H1 (cell line): Measurements from ENCODE around the gene GPR15LG. TPM values are rescaled to one million over a fixed set of nuclear protein-coding genes. Genes with fewer than 3 reads are reported as not detected.

Experiments
- CTCF ChIA-PET: fragments of 300-600 bp; sonication (Branson Sonifier 250); formaldehyde crosslinking; loops from one replicate; lab custom pipeline; 2021; ENCODE audit not compliant: partially characterized antibody; lab: Charles Lee
- POLR2A ChIA-PET: fragments of 300-600 bp; sonication (Branson Sonifier 250); formaldehyde crosslinking; loops from one replicate; lab custom pipeline; 2021; ENCODE audit warnings: inconsistent platforms; ENCODE audit not compliant: partially characterized antibody; lab: Charles Lee
- DNase-seq, 2 experiments: peaks; one replicate each; pipeline versions ENCODE4 v3.0.0 to v3.0.0-alpha.2; 2010 to 2022; ENCODE audit warnings: low spot score in 2 of 2, low read depth in 1 of 2, mixed read lengths in 1 of 2
- FAIRE-seq: peaks from 2 replicates; lab custom pipeline; 2011; peaks lifted over from hg19 to GRCh38; lab: Jason Lieb, UNC
- H2AFZ ChIP-seq: 2 replicates; pipeline ENCODE4 v1.8.1; 2012; ENCODE audit warnings: low read length, inconsistent platforms
- H2AK5ac ChIP-seq: 2 replicates; pipeline ENCODE4 v1.6.1; 2013; ENCODE audit warnings: low read depth, low read length
- H2BK120ac ChIP-seq: replicated peaks from 2 replicates; pipeline ENCODE3; 2013; ENCODE audit warnings: low read depth, low read length, inconsistent platforms
- H2BK12ac ChIP-seq: 2 replicates; pipeline ENCODE4 v1.6.1; 2013; ENCODE audit warnings: low read depth, low read length
- H2BK15ac ChIP-seq: 2 replicates; pipeline ENCODE4 v1.6.1; 2013; ENCODE audit warnings: low read length
- H2BK20ac ChIP-seq: 2 replicates; pipeline ENCODE4 v1.6.1; 2013; ENCODE audit warnings: low read length
- H2BK5ac ChIP-seq: 2 replicates; pipeline ENCODE4 v1.6.1; 2013; ENCODE audit warnings: low read depth, low read length
- H3K14ac ChIP-seq: 2 replicates; pipeline ENCODE4 v1.6.1; 2013; ENCODE audit warnings: inconsistent platforms; ENCODE audit not compliant: insufficient read length
- H3K18ac ChIP-seq: 2 replicates; pipeline ENCODE4 v1.6.1; 2013; ENCODE audit warnings: low read length; ENCODE audit errors: extremely low read depth
- H3K23ac ChIP-seq: 2 replicates; pipeline ENCODE4 v1.6.1; 2013; ENCODE audit warnings: inconsistent platforms; ENCODE audit not compliant: insufficient read length
- H3K23me2 ChIP-seq: 2 replicates; pipeline ENCODE4 v1.6.1; 2013; ENCODE audit warnings: low read depth, low read length
- H3K27ac ChIP-seq: 2 replicates; pipeline ENCODE4 v1.6.1; 2011; ENCODE audit warnings: low read depth, low read length, inconsistent platforms
- H3K27me3 ChIP-seq, 4 experiments: replicated peaks in 1 of 4; 1 replicate in 1 of 4; 2 replicates in 3 of 4; pipeline versions ENCODE4 v1.6.1 to v1.8.1; 2011 to 2013; ENCODE audit warnings: low read length in 3 of 4, mild to moderate bottlenecking in 3 of 4, inconsistent platforms in 2 of 4, mixed read lengths in 2 of 4, moderate library complexity in 1 of 4; ENCODE audit not compliant: control insufficient read depth in 3 of 4, insufficient read depth in 3 of 4; ENCODE audit errors: extremely low read depth in 1 of 4
- H3K36me3 ChIP-seq, 4 experiments: 2 replicates each; pipeline versions ENCODE4 v1.6.1 to v1.8.1; 2011 to 2013; ENCODE audit warnings: mild to moderate bottlenecking in 4 of 4, low read length in 3 of 4, moderate library complexity in 2 of 4, control low read depth in 1 of 4, inconsistent platforms in 1 of 4; ENCODE audit not compliant: insufficient read depth in 4 of 4, control insufficient read depth in 2 of 4
- H3K4ac ChIP-seq: replicated peaks from 2 replicates; pipeline ENCODE3; 2013; ENCODE audit warnings: low read length, low read depth, mixed read lengths, inconsistent platforms; ENCODE audit not compliant: insufficient read length
- H3K4me1 ChIP-seq, 4 experiments: replicated peaks in 1 of 4; 1 replicate in 1 of 4; 2 replicates in 3 of 4; pipeline versions ENCODE4 v1.6.1 to v1.8.1; 2011 to 2013; ENCODE audit warnings: low read length in 3 of 4, inconsistent platforms in 2 of 4, mixed read lengths in 1 of 4; ENCODE audit not compliant: insufficient read depth in 4 of 4, control insufficient read depth in 3 of 4
- H3K4me2 ChIP-seq, 2 experiments: 2 replicates each; pipeline versions ENCODE4 v1.6.1 to v1.8.1; 2011 to 2013; ENCODE audit warnings: low read depth in 2 of 2, low read length in 2 of 2, control low read depth in 1 of 2, inconsistent platforms in 1 of 2, mild to moderate bottlenecking in 1 of 2; ENCODE audit not compliant: insufficient read depth in 1 of 2
- H3K4me3 ChIP-seq, 4 experiments: fragments of 200-600, 300-600 bp in 1 of 4; sonication (generic), shearing (Covaris generic), sonication (Bioruptor Twin) in 1 of 4; 2 replicates each; pipeline versions ENCODE4 v1.5.1 to v1.8.1; 2011 to 2016; ENCODE audit warnings: low read length in 4 of 4, low read depth in 3 of 4, control low read depth in 2 of 4, inconsistent platforms in 2 of 4, mild to moderate bottlenecking in 2 of 4, mixed read lengths in 1 of 4, moderate library complexity in 1 of 4; ENCODE audit not compliant: insufficient read depth in 2 of 4; ENCODE audit errors: extremely low read depth in 1 of 4
- H3K56ac ChIP-seq: replicated peaks from 2 replicates; pipeline ENCODE3; 2013; ENCODE audit warnings: low read depth, mild to moderate bottlenecking, mixed read lengths, low read length, inconsistent platforms; ENCODE audit not compliant: insufficient read length
- H3K79me1 ChIP-seq: 2 replicates; pipeline ENCODE4 v1.6.1; 2013; ENCODE audit warnings: low read depth, low read length, control low read depth
- H3K79me2 ChIP-seq, 2 experiments: 2 replicates each; pipeline versions ENCODE4 v1.6.1 to v1.8.1; 2012 to 2013; ENCODE audit warnings: low read length in 2 of 2, mild to moderate bottlenecking in 2 of 2, inconsistent platforms in 1 of 2; ENCODE audit not compliant: insufficient read depth in 2 of 2, control insufficient read depth in 1 of 2
- H3K9ac ChIP-seq, 4 experiments: replicated peaks in 1 of 4; 1 replicate in 1 of 4; 2 replicates in 3 of 4; pipeline versions ENCODE4 v1.6.1 to v1.8.1; 2011 to 2013; ENCODE audit warnings: low read depth in 3 of 4, low read length in 3 of 4, control low read depth in 2 of 4, mild to moderate bottlenecking in 2 of 4, moderate library complexity in 2 of 4, inconsistent platforms in 1 of 4; ENCODE audit errors: extremely low read depth in 1 of 4
- H3K9me3 ChIP-seq, 2 experiments: 2 replicates each; pipeline versions ENCODE4 v1.6.1 to v1.8.1; 2012 to 2013; ENCODE audit warnings: mild to moderate bottlenecking in 2 of 2, moderate library complexity in 2 of 2, control low read depth in 1 of 2, inconsistent platforms in 1 of 2, low read depth in 1 of 2, low read length in 1 of 2, mixed read lengths in 1 of 2; ENCODE audit not compliant: insufficient read depth in 2 of 2
- H4K20me1 ChIP-seq, 2 experiments: replicated peaks in 1 of 2; 2 replicates each; pipeline versions ENCODE3 to v1.8.1; 2011 to 2013; ENCODE audit warnings: inconsistent platforms in 2 of 2, low read length in 2 of 2, mild to moderate bottlenecking in 1 of 2; ENCODE audit not compliant: insufficient read depth in 2 of 2, control insufficient read depth in 1 of 2
- H4K5ac ChIP-seq: 2 replicates; pipeline ENCODE4 v1.6.1; 2013; ENCODE audit warnings: low read length, low read depth, mixed read lengths, inconsistent platforms; ENCODE audit not compliant: insufficient read length
- H4K8ac ChIP-seq: 2 replicates; pipeline ENCODE4 v1.8.0; 2013; ENCODE audit warnings: mild to moderate bottlenecking, moderate library complexity, low read length, inconsistent platforms; ENCODE audit not compliant: insufficient read depth; ENCODE audit errors: extremely low read depth
- H4K91ac ChIP-seq: replicated peaks from 2 replicates; pipeline ENCODE3; 2013; ENCODE audit warnings: low read length, mixed read lengths, inconsistent platforms; ENCODE audit not compliant: insufficient read length
- BCL11A ChIP-seq, 2 experiments: IDR thresholded peaks; one replicate each; pipeline ENCODE4 v1.6.1; 2011; ENCODE audit warnings: low read depth in 2 of 2, low read length in 2 of 2, mild to moderate bottlenecking in 2 of 2
- CBX8 ChIP-seq: fragments of 300-800, 300-1000 bp; sonication (generic); IDR thresholded peaks from 2 replicates; pipeline ENCODE4 v1.7.1; 2016; ENCODE audit warnings: low read depth, low read length, borderline replicate concordance
- CHD2 ChIP-seq: IDR thresholded peaks from 2 replicates; pipeline ENCODE4 v1.6.1; 2012; ENCODE audit warnings: low read length, improper control_type of control experiment
- CTBP2 ChIP-seq: IDR thresholded peaks from 2 replicates; pipeline ENCODE4 v1.7.0; 2011; ENCODE audit warnings: borderline replicate concordance, mild to moderate bottlenecking, moderate library complexity, mixed read lengths, low read length; ENCODE audit not compliant: insufficient read depth, insufficient read length
- EP300 ChIP-seq, 2 experiments: IDR thresholded peaks; 1 replicate in 1 of 2; 2 replicates in 1 of 2; pipeline ENCODE4 v1.6.1; 2011 to 2012; ENCODE audit warnings: low read depth in 2 of 2, low read length in 2 of 2, mild to moderate bottlenecking in 2 of 2, borderline replicate concordance in 1 of 2, inconsistent platforms in 1 of 2, moderate library complexity in 1 of 2
- HDAC6 ChIP-seq: IDR thresholded peaks from one replicate; pipeline ENCODE4 v1.7.1; 2012; ENCODE audit warnings: low read depth, mild to moderate bottlenecking, inconsistent platforms, low read length, moderate library complexity
- KDM1A ChIP-seq: fragments of 200-600, 300-600 bp; sonication (generic); IDR thresholded peaks from 2 replicates; pipeline ENCODE4 v1.7.1; 2016; ENCODE audit warnings: mild to moderate bottlenecking, low read length, borderline replicate concordance
- RBBP5 ChIP-seq: IDR thresholded peaks from 2 replicates; pipeline ENCODE4 v1.7.1; 2012; ENCODE audit warnings: low read depth, mild to moderate bottlenecking, inconsistent platforms, low read length, moderate library complexity, borderline replicate concordance
- RXRA ChIP-seq: IDR thresholded peaks from 2 replicates; pipeline ENCODE4 v1.6.1; 2011; ENCODE audit warnings: low read depth, mild to moderate bottlenecking, low read length, moderate library complexity; ENCODE audit not compliant: insufficient read depth
- SRF ChIP-seq: IDR thresholded peaks from 2 replicates; pipeline ENCODE4 v1.6.1; 2011; ENCODE audit warnings: mild to moderate bottlenecking, low read depth, low read length, moderate library complexity
- TEAD4 ChIP-seq: IDR thresholded peaks from 2 replicates; pipeline ENCODE4 v1.6.1; 2012; ENCODE audit warnings: low read depth, low read length, inconsistent platforms, mixed read lengths
- WGBS, 2 experiments: shearing (Covaris generic) in 1 of 2; methylation state at CpG; one replicate each; pipeline versions ENCODE4 v1.1.6 to v1.1.7; 2013 to 2015; ENCODE audit warnings: low lambda C conversion rate in 2 of 2, mixed read lengths in 2 of 2, inconsistent platforms in 1 of 2, low coverage in 1 of 2, missing lambda C conversion rate in 1 of 2; ENCODE audit not compliant: insufficient replicate concordance in 2 of 2, insufficient coverage in 1 of 2, insufficient read length in 1 of 2; ENCODE audit errors: extremely low coverage in 1 of 2, missing lambda C conversion rate in 1 of 2; 5-methylcytosine and 5-hydroxymethylcytosine counted together
- polyA plus RNA-seq, 7 experiments: library from polyadenylated mRNA; depleted of rRNA in 3 of 7; stranded (reverse) in 5 of 7; unstranded in 2 of 7; fragments of >200 nt in 5 of 7; fragments of 200-250 nt in 2 of 7; gene quantifications; 1 replicate in 5 of 7; 2 replicates in 1 of 7; 4 replicates in 1 of 7; pipeline versions ENCODE4 v1.2.1 to v1.2.3, GENCODE V29; 2011 to 2013; ENCODE audit warnings: missing spikeins in 2 of 7, mixed read lengths in 2 of 7
- total RNA-seq: library from RNA; stranded (reverse); fragmentation: NEBNext Ultra II Directional; extraction: Animal tissue kit (Norgen Biotek cat#: 25700); gene quantifications from 2 replicates; pipeline ENCODE4 v1.2.1, GENCODE V29; 2021

Gene GPR15LG
- total and polyA plus RNA-seq, 2 of the 8 experiments (the other 6 are each of a cell fraction or from before 2014, with no cell fraction given): not detected

DNA sequence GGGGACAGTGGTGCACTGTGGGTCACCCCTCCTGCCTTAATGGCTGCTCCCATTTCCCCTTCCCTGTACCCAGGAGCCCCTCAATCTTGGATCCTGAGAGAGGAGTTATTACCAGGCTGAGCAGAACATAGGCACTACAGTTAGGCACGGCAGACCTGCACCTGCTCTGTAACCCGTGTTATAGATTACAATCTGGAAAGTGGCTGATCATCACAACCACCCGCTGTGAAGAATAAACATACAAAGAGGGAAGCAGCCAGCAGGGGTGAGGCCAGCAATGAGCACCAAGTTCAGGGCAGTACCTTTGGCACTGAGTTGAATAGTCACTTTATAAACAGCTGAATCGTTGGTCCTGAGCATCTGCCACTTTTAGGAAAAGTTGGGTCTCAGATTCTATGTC is 22.5 kb downstream of the GPR15LG start:
- H3K36me3 ChIP-seq: no peaks in the 10 kb centered on the region
- no peak overlapping the region; a peak in 1 of 4 replicates for H3K4me2 ChIP-seq
- FAIRE-seq (no peak), DNase-seq (no peak)
- no peak overlapping the region for H4K91ac ChIP-seq
- H2BK12ac ChIP-seq: no peak overlapping the region
- no peaks in the 10 kb centered on the region for H3K9me3 ChIP-seq
- H2BK5ac ChIP-seq: no peak overlapping the region
- H3K4ac ChIP-seq: no peak overlapping the region
- no peak overlapping the region for H3K18ac ChIP-seq
- H3K9ac ChIP-seq: no peak overlapping the region
- H3K14ac ChIP-seq: no peak overlapping the region
- H4K20me1 ChIP-seq: peaks cover 0 to 2% of the 10 kb centered on the region in 2 experiments
- no peaks in the 10 kb centered on the region for H3K79me2 ChIP-seq
- no peak overlapping the region for H3K23ac ChIP-seq
- no peak overlapping the region for H3K56ac ChIP-seq
- POLR2A ChIA-PET: interaction anchor here (1.6 kb wide), 1 partner anchor 56 kb away, joined by 6 read pairs; no protein-coding TSS in a partner anchor
- no peak overlapping the region for H3K4me3 ChIP-seq
- H2AFZ ChIP-seq: no peak overlapping the region
- H2BK20ac ChIP-seq: no peak overlapping the region
- H3K27ac ChIP-seq: no peak overlapping the region
- H2AK5ac ChIP-seq: no peak overlapping the region
- CTCF ChIA-PET: interaction anchor here (1.3 to 8.6 kb wide), 3 partner anchors 19 to 48 kb away, joined by 4 to 64 read pairs (median 14); no protein-coding TSS in a partner anchor
- no peak overlapping the region for H4K5ac ChIP-seq
- no peaks in the 10 kb centered on the region for H3K79me1 ChIP-seq
- H4K8ac ChIP-seq: no peak overlapping the region
- peaks cover 12% of the 10 kb centered on the region; the same call in 1 of the 2 replicates for H3K23me2 ChIP-seq
- peaks cover 0 to 5% (median 2%) of the 10 kb centered on the region in 4 experiments; a peak in 4 of 7 replicates for H3K4me1 ChIP-seq
- WGBS, 2 experiments: 87% methylated on average over 4 of the region's 4 CpGs; no CpG with 5 or more reads in 1 of the 2 experiments
- H2BK15ac ChIP-seq: no peak overlapping the region
- H2BK120ac ChIP-seq: no peak overlapping the region
- peaks cover 2 to 36% (median 31%) of the 10 kb centered on the region in 4 experiments for H3K27me3 ChIP-seq
- no peak for TF ChIP-seq KDM1A
- no peak for TF ChIP-seq CTBP2
- no peak for TF ChIP-seq HDAC6
- TF ChIP-seq SRF: no peak
- TF ChIP-seq EP300 (IDR thresholded peaks at IDR 0.05; ENCODE audit: borderline replicate concordance in 1 of 2, low read depth in 2 of 2, low read length in 2 of 2): no peak
- TF ChIP-seq RXRA: no peak
- no peak for TF ChIP-seq TEAD4
- TF ChIP-seq CHD2: no peak
- TF ChIP-seq BCL11A (IDR thresholded peaks at IDR 0.05; ENCODE audit: low read depth in 2 of 2, low read length in 2 of 2): no peak
- TF ChIP-seq CBX8: no peak
- TF ChIP-seq RBBP5: no peak
